DND-41 (cell line): ENCODE results near the gene GRB2.

Experiments used
- CTCF ChIP-seq: IDR thresholded peaks from 2 replicates; pipeline ENCODE4 v1.5.1; 2012; ENCODE audit warnings: borderline replicate concordance, low read length, moderate library complexity, mild to moderate bottlenecking; ENCODE audit not compliant: poor library complexity, severe bottlenecking; ENCODE audit errors: extremely low read depth
- EZH2 ChIP-seq: IDR thresholded peaks from 3 replicates; pipeline ENCODE4 v1.6.1; 2012; ENCODE audit warnings: borderline replicate concordance, low read depth, mild to moderate bottlenecking, moderate library complexity, low read length, inconsistent platforms; ENCODE audit not compliant: severe bottlenecking

GRCh38 chr17:75403131-75403530 lies 2.3 kb downstream of the GRB2 start:
- TF ChIP-seq CTCF (no peak), EZH2 (no peak)
